ENCODE data around the gene TCF21.

DNA sequence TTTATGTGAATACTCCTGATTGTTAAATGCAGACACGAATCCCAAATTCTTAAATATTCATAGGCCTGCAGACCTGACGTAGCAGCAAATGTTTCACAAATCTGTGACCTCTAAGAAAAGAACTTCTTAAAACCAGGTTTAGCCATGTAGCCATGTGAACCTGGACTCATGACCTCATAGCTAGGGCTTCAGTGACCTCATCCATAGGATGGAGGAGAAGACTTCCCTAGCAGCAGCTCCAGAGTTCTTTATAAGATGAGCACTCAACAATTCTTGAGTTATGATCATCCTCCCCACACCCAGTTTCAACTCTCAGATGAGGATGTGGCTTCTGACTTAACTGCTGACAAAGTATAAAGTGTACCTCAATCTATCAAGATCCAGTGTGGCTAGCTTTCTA lies 45.8 kb upstream of the TCF21 start:
- TF ChIP-seq, protein P1, sequence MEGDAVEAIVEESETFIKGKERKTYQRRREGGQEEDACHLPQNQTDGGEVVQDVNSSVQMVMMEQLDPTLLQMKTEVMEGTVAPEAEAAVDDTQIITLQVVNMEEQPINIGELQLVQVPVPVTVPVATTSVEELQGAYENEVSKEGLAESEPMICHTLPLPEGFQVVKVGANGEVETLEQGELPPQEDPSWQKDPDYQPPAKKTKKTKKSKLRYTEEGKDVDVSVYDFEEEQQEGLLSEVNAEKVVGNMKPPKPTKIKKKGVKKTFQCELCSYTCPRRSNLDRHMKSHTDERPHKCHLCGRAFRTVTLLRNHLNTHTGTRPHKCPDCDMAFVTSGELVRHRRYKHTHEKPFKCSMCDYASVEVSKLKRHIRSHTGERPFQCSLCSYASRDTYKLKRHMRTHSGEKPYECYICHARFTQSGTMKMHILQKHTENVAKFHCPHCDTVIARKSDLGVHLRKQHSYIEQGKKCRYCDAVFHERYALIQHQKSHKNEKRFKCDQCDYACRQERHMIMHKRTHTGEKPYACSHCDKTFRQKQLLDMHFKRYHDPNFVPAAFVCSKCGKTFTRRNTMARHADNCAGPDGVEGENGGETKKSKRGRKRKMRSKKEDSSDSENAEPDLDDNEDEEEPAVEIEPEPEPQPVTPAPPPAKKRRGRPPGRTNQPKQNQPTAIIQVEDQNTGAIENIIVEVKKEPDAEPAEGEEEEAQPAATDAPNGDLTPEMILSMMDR (IDR thresholded peaks at IDR 0.05): no peak
- no peak for TF ChIP-seq RFX5 (IDR thresholded peaks at IDR 0.05; ENCODE audit: low read length)

Data from SK-N-SH (cell line).